ENCODE measurements around the gene ROBO2. TPM values are rescaled to one million over a fixed set of nuclear protein-coding genes. Genes with fewer than 3 reads are reported as not detected.

The ROBO2 gene
- polyA plus RNA-seq, 1 experiment = 1.6 TPM

DNA sequence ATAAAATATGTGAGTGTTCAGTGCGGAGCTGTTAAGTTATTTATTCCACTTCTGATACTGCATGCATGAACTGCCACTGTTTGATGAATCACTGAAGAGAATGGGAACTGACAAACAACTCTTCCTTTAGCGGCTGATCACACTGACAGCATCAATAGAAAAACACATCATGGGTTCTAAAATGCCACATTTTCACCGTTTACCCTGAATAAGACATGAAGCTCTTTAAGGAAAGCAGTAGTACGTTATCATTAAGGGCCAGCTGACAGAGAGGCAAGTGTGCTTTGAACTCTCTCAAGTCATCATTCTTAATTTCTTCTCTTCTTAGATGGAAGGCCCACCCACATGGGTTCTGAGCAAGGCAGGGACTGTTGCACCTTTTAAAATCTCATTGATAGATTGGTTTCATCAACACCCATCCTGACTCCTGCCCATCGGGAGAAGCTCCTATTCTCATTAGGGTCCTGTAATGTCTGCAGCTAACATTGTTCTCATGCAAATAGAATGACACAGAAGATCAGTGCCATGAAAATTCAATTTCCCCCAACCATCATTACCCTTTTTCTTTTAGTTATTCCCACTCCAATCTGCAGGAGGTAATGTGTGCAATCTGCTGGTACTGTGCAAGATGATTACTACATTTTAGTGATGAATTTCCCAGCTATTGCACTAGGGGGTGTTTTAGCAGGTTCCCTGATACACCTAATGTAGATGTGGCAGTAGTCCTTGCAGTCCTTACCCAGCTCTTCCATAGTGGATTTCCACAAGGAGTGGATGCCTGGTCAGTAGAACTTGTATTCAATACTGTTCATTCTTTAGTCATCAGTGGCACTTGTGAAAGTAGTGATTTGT lies 119.1 kb downstream of the ROBO2 start:
- ChIA-PET CTCF (interaction anchor here (1.5 kb wide), 1 partner anchor 120 kb away, joined by 3 read pairs; no protein-coding TSS in a partner anchor), POLR2A (no interaction called here)
- no peak for DNase-seq (ENCODE audit: low read depth)
- Histone ChIP-seq H3K36me3 (ENCODE audit: control insufficient read depth, insufficient read depth, low read length) (no peaks in the 10 kb centered on the region), H3K4me3 (ENCODE audit: low read depth, low read length) (no peak overlapping the region), H3K27me3 (ENCODE audit: control insufficient read depth, insufficient read depth, low read length) (no peaks in the 10 kb centered on the region)
- no peak for TF ChIP-seq CTCF (IDR thresholded peaks at IDR 0.05; ENCODE audit: insufficient read depth, low read depth, low read length)

GRCh38 chr3:77160931-77161497 lies 121.1 kb downstream of the ROBO2 start:
- no peaks in the 10 kb centered on the region for H3K27me3 ChIP-seq (ENCODE audit: control insufficient read depth, insufficient read depth, low read length)
- ChIA-PET CTCF (no interaction called here), POLR2A (no interaction called here)
- no peaks in the 10 kb centered on the region for H3K36me3 ChIP-seq (ENCODE audit: control insufficient read depth, insufficient read depth, low read length)
- DNase-seq (ENCODE audit: low read depth) = no peak
- no peak overlapping the region for H3K4me3 ChIP-seq (ENCODE audit: low read depth, low read length)
- TF ChIP-seq CTCF (IDR thresholded peaks at IDR 0.05; ENCODE audit: insufficient read depth, low read depth, low read length) = no peak

DNA sequence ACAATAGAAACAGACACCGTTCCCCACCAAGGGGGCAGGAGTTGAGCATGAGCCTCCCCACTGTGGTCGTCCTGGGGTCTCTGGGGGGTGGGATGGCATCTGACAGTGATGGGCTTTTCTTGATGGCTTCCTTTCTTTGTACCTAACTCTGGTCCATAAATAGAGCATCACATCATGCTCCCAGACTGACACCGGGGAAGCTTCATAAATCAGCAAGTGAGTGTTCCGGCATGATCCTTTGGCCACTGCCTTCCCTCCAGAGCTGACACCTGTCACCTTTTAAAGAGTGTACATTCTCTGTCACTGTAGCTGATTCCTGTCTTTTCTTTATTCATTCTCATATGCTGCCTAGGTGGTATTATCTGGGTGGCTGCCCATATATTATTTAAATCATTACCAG lies 129.9 kb downstream of the ROBO2 start:
- TF ChIP-seq CTCF (IDR thresholded peaks at IDR 0.05; ENCODE audit: insufficient read depth, low read depth, low read length) = no peak
- DNase-seq (ENCODE audit: low read depth) = no peak
- Histone ChIP-seq H3K27me3 (ENCODE audit: control insufficient read depth, insufficient read depth, low read length) (no peaks in the 10 kb centered on the region), H3K4me3 (ENCODE audit: low read depth, low read length) (no peak overlapping the region), H3K36me3 (ENCODE audit: control insufficient read depth, insufficient read depth, low read length) (no peaks in the 10 kb centered on the region)
- ChIA-PET POLR2A (no interaction called here), CTCF (no interaction called here)

- no peak for DNase-seq (ENCODE audit: low read depth)
- no peak for TF ChIP-seq CTCF (IDR thresholded peaks at IDR 0.05; ENCODE audit: insufficient read depth, low read depth, low read length)
- POLR2A ChIA-PET = no interaction called here
- no peak overlapping the region for H3K4me3 ChIP-seq (ENCODE audit: low read depth, low read length)
- H3K27me3 ChIP-seq (ENCODE audit: control insufficient read depth, insufficient read depth, low read length) = no peaks in the 10 kb centered on the region
- CTCF ChIA-PET = interaction anchor here (1.7 kb wide), 1 partner anchor 58 kb away, joined by 4 read pairs; no protein-coding TSS in a partner anchor
- H3K36me3 ChIP-seq (ENCODE audit: control insufficient read depth, insufficient read depth, low read length) = no peaks in the 10 kb centered on the region
Observed at GRCh38 chr3:77171026-77171425, 131.1 kb downstream of the ROBO2 start.

- POLR2A ChIA-PET = no interaction called here
Observed at GRCh38 chr3:77179762-77180161, 139.9 kb downstream of the ROBO2 start.

More at GRCh38 chr3:77179762-77180161, 139.9 kb downstream of the ROBO2 start:
- TF ChIP-seq CTCF (IDR thresholded peaks at IDR 0.05; ENCODE audit: insufficient read depth, low read depth, low read length) = no peak
- DNase-seq (ENCODE audit: low read depth) = no peak
- H3K27me3 ChIP-seq (ENCODE audit: control insufficient read depth, insufficient read depth, low read length) = no peaks in the 10 kb centered on the region
- H3K4me3 ChIP-seq (ENCODE audit: low read depth, low read length) = no peak overlapping the region
- CTCF ChIA-PET = no interaction called here
- H3K36me3 ChIP-seq (ENCODE audit: control insufficient read depth, insufficient read depth, low read length) = no peaks in the 10 kb centered on the region

Data from BJ (cell line).